ENCODE results near the gene MLLT3.

DNA sequence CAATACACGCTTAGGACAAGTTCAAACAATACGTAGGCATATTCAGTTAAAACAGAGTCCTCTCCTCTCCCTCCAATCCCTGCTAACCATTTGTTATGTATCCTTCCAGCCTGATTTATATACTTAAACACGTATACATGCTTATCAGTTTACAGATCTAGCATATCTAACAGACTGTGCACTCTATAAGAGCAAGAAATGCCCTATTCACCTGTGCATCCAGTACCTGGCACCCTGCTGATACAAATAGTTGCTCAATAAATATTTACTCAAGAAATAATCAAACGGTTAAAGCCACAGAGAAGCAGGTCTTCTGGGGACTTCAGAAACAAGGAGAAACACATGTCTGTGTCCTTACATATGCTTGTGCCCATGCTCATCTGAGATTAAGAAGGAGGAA, 55.9 kb downstream of the MLLT3 start:
- no peak for TF ChIP-seq EZH2 (IDR thresholded peaks at IDR 0.05; ENCODE audit: borderline replicate concordance, low read length)
- TF ChIP-seq, protein P1, sequence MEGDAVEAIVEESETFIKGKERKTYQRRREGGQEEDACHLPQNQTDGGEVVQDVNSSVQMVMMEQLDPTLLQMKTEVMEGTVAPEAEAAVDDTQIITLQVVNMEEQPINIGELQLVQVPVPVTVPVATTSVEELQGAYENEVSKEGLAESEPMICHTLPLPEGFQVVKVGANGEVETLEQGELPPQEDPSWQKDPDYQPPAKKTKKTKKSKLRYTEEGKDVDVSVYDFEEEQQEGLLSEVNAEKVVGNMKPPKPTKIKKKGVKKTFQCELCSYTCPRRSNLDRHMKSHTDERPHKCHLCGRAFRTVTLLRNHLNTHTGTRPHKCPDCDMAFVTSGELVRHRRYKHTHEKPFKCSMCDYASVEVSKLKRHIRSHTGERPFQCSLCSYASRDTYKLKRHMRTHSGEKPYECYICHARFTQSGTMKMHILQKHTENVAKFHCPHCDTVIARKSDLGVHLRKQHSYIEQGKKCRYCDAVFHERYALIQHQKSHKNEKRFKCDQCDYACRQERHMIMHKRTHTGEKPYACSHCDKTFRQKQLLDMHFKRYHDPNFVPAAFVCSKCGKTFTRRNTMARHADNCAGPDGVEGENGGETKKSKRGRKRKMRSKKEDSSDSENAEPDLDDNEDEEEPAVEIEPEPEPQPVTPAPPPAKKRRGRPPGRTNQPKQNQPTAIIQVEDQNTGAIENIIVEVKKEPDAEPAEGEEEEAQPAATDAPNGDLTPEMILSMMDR (conservative IDR thresholded peaks at IDR 0.05 in 1 of 2, IDR thresholded peaks at IDR 0.05 in 1 of 2; ENCODE audit: extremely low read depth in 1 of 2, insufficient read depth in 1 of 2, low read depth in 1 of 2, low read length in 2 of 2), result no peak

Measured in mammary epithelial cell (primary cell).